Measurements from ENCODE around the gene TJAP1. TPM values are rescaled to one million over a fixed set of nuclear protein-coding genes. Genes with fewer than 3 reads are reported as not detected.
A peak's percentile ranks its signal among the peaks of the same experiment; 100 is the strongest.

TJAP1 gene
- total and polyA plus RNA-seq, 5 experiments from 2014 or later: 5.1 to 54.7 (median 12.1) TPM

GRCh38 chr6:43489277-43490072 lies 12.1 kb downstream of the TJAP1 start:
- Mint-ChIP-seq H3K4me1 (peaks cover 17 to 47% (median 26%) of the 10 kb centered on the region in 4 donors), H3K36me3 (peaks cover 0 to 35% (median 0%) of the 10 kb centered on the region in 3 donors), H3K9me3 (no peaks in the 10 kb centered on the region), H3K27me3 (no peaks in the 10 kb centered on the region), H3K27ac (no peak overlapping the region), H3K4me3 (no peak overlapping the region)
- ATAC-seq (no peak), DNase-seq (no peak)
- POLR2A ChIA-PET: interaction anchor here (0.6 to 2.2 kb wide), 3 partner anchors 9 to 106 kb away, joined by 3 to 8 read pairs (median 4); partner anchors contain the start of gene TJAP1

GRCh38 chr6:43490523-43490939 lies 13.2 kb downstream of the TJAP1 start:
- peaks cover 23 to 48% (median 33%) of the 10 kb centered on the region in 4 donors for H3K4me1 Mint-ChIP-seq
- DNase-seq: no peak
- no peaks in the 10 kb centered on the region for H3K9me3 Mint-ChIP-seq
- POLR2A ChIA-PET: interaction anchor here (1.8 to 2.2 kb wide), 2 partner anchors 8 to 12 kb away, joined by 4 to 8 read pairs; partner anchors contain the start of gene TJAP1
- H3K4me3 Mint-ChIP-seq: no peak overlapping the region
- ATAC-seq: no peak
- H3K27ac Mint-ChIP-seq: peak overlapping the region in 2 of 10 donors; percentile 36 to 52
- peaks cover 0 to 27% (median 0%) of the 10 kb centered on the region in 3 donors for H3K36me3 Mint-ChIP-seq
- H3K27me3 Mint-ChIP-seq: no peaks in the 10 kb centered on the region

- Mint-ChIP-seq H3K4me3 (no peak overlapping the region), H3K9me3 (no peaks in the 10 kb centered on the region), H3K27ac (peak overlapping the region in 4 of 10 donors; percentile 6 to 76 (median 72)), H3K36me3 (peaks cover 0 to 16% (median 0%) of the 10 kb centered on the region in 3 donors), H3K27me3 (no peaks in the 10 kb centered on the region), H3K4me1 (peaks cover 23 to 49% (median 36%) of the 10 kb centered on the region in 4 donors)
- DNase-seq: no peak
- POLR2A ChIA-PET: interaction anchor here (1.7 kb wide), 1 partner anchor 36 kb away, joined by 5 read pairs; the partner anchor contains the start of gene DLK2
- ATAC-seq: no peak
These were observed 14.6 kb downstream of the TJAP1 start for GRCh38 chr6:43491750-43492661.

GRCh38 chr6:43492673-43493072 lies 15.3 kb downstream of the TJAP1 start:
- Mint-ChIP-seq H3K4me1 (peaks cover 23 to 49% (median 35%) of the 10 kb centered on the region in 4 donors), H3K36me3 (peaks cover 0 to 14% (median 0%) of the 10 kb centered on the region in 3 donors), H3K4me3 (no peak overlapping the region), H3K27me3 (no peaks in the 10 kb centered on the region), H3K27ac (peak overlapping the region in 3 of 10 donors; percentile 67 to 76 (median 76)), H3K9me3 (no peaks in the 10 kb centered on the region)
- DNase-seq: no peak
- POLR2A ChIA-PET: interaction anchor here (1.7 kb wide), 1 partner anchor 37 kb away, joined by 5 read pairs; the partner anchor contains the start of gene DLK2
- ATAC-seq: no peak

GRCh38 chr6:43493230-43493629 lies 15.9 kb downstream of the TJAP1 start:
- Mint-ChIP-seq H3K4me3 (no peak overlapping the region), H3K9me3 (no peaks in the 10 kb centered on the region), H3K27me3 (no peaks in the 10 kb centered on the region), H3K36me3 (peaks cover 0 to 15% (median 0%) of the 10 kb centered on the region in 3 donors), H3K4me1 (peaks cover 22 to 46% (median 33%) of the 10 kb centered on the region in 4 donors), H3K27ac (peak overlapping the region in 5 of 10 donors; percentile 53 to 79 (median 70))
- ATAC-seq: no peak
- POLR2A ChIA-PET: interaction anchor here (1.7 kb wide), 1 partner anchor 37 kb away, joined by 5 read pairs; the partner anchor contains the start of gene DLK2
- no peak for DNase-seq

GRCh38 chr6:43493833-43494232 lies 16.5 kb downstream of the TJAP1 start:
- H3K27me3 Mint-ChIP-seq: no peaks in the 10 kb centered on the region
- peak overlapping the region in 7 of 10 donors; percentile 24 to 74 (median 44) for H3K27ac Mint-ChIP-seq
- DNase-seq: no peak
- POLR2A ChIA-PET: interaction anchor here (1.7 kb wide), 1 partner anchor 38 kb away, joined by 5 read pairs; the partner anchor contains the start of gene DLK2
- peaks cover 21 to 44% (median 32%) of the 10 kb centered on the region in 4 donors for H3K4me1 Mint-ChIP-seq
- peak overlapping the region in 1 of 10 donors; percentile 26 for H3K4me3 Mint-ChIP-seq
- H3K36me3 Mint-ChIP-seq: peaks cover 0 to 17% (median 0%) of the 10 kb centered on the region in 3 donors
- no peak for ATAC-seq
- H3K9me3 Mint-ChIP-seq: no peaks in the 10 kb centered on the region

- H3K4me1 Mint-ChIP-seq: peaks cover 21 to 44% (median 30%) of the 10 kb centered on the region in 4 donors
- DNase-seq (no peak), ATAC-seq (no peak)
- no peaks in the 10 kb centered on the region for H3K9me3 Mint-ChIP-seq
- peaks cover 0 to 18% (median 0%) of the 10 kb centered on the region in 3 donors for H3K36me3 Mint-ChIP-seq
- peak overlapping the region in 2 of 10 donors; percentile 26 to 30 for H3K4me3 Mint-ChIP-seq
- peak overlapping the region in 8 of 10 donors; percentile 24 to 91 (median 56) for H3K27ac Mint-ChIP-seq
- no peaks in the 10 kb centered on the region for H3K27me3 Mint-ChIP-seq
- POLR2A ChIA-PET: no interaction called here
These were observed 17.0 kb downstream of the TJAP1 start for GRCh38 chr6:43494321-43494720.

GRCh38 chr6:43494766-43495165 lies 17.4 kb downstream of the TJAP1 start:
- Mint-ChIP-seq H3K4me3 (peak overlapping the region in 2 of 10 donors; percentile 30), H3K4me1 (peaks cover 21 to 42% (median 30%) of the 10 kb centered on the region in 4 donors), H3K27ac (peak overlapping the region in 7 of 10 donors; percentile 80 to 91 (median 84)), H3K36me3 (peaks cover 0 to 22% (median 0%) of the 10 kb centered on the region in 3 donors), H3K9me3 (no peaks in the 10 kb centered on the region), H3K27me3 (no peaks in the 10 kb centered on the region)
- ATAC-seq: no peak
- POLR2A ChIA-PET: interaction anchor here (1.7 kb wide), 1 partner anchor 17 kb away, joined by 6 read pairs; the partner anchor contains the start of gene TJAP1
- no peak for DNase-seq

GRCh38 chr6:43495409-43495941 lies 18.1 kb downstream of the TJAP1 start:
- H3K4me3 Mint-ChIP-seq: peak overlapping the region in 6 of 10 donors; percentile 9 to 77 (median 34)
- POLR2A ChIA-PET: interaction anchor here (0.8 to 1.7 kb wide), 2 partner anchors 10 to 18 kb away, joined by 5 to 6 read pairs; partner anchors contain the start of gene TJAP1

GRCh38 chr6:43496370-43497128 lies 19.2 kb downstream of the TJAP1 start:
- Mint-ChIP-seq H3K9me3 (no peaks in the 10 kb centered on the region), H3K27ac (peak overlapping the region in 4 of 10 donors; percentile 27 to 83 (median 75)), H3K36me3 (peaks cover 0 to 39% (median under 1%) of the 10 kb centered on the region in 3 donors), H3K27me3 (no peaks in the 10 kb centered on the region), H3K4me3 (no peak overlapping the region), H3K4me1 (peaks cover 14 to 36% (median 27%) of the 10 kb centered on the region in 4 donors)
- POLR2A ChIA-PET: interaction anchor here (0.8 to 1.7 kb wide), 2 partner anchors 11 to 19 kb away, joined by 5 to 6 read pairs; partner anchors contain the start of gene TJAP1
- DNase-seq (no peak), ATAC-seq (no peak)

More at GRCh38 chr6:43495409-43495941, 18.1 kb downstream of the TJAP1 start:
- ATAC-seq (peak; percentile 60 to 77), DNase-seq (no peak)
- Mint-ChIP-seq H3K9me3 (no peaks in the 10 kb centered on the region), H3K27ac (peak overlapping the region; percentile 50 to 91 (median 84)), H3K27me3 (no peaks in the 10 kb centered on the region), H3K36me3 (peaks cover 0 to 29% (median 0%) of the 10 kb centered on the region in 3 donors), H3K4me1 (peaks cover 16 to 36% (median 27%) of the 10 kb centered on the region in 4 donors)

GRCh38 chr6:43497129-43497396 lies 19.7 kb downstream of the TJAP1 start:
- H3K36me3 Mint-ChIP-seq: peaks cover 0 to 44% (median 5%) of the 10 kb centered on the region in 3 donors
- peak overlapping the region in 4 of 10 donors; percentile 23 to 76 (median 63) for H3K27ac Mint-ChIP-seq
- ATAC-seq (no peak), DNase-seq (no peak)
- H3K27me3 Mint-ChIP-seq: no peaks in the 10 kb centered on the region
- no peaks in the 10 kb centered on the region for H3K9me3 Mint-ChIP-seq
- peaks cover 14 to 36% (median 27%) of the 10 kb centered on the region in 4 donors for H3K4me1 Mint-ChIP-seq
- no peak overlapping the region for H3K4me3 Mint-ChIP-seq
- POLR2A ChIA-PET: no interaction called here

All from naive thymus-derived CD8-positive, alpha-beta T cell (primary cell).